LNCAP (cell line): ENCODE results near the gene IER5L.

Experiments used
- CTCF ChIP-seq: fragments of 450-650 bp; IDR thresholded peaks from 2 replicates; pipeline ENCODE4 v1.5.1; 2017; ENCODE audit warnings: mild to moderate bottlenecking

IER5L gene

GRCh38 chr9:129209580-129209979 lies 31.5 kb upstream of the IER5L start:
- TF ChIP-seq CTCF: no peak

GRCh38 chr9:129209109-129209508 lies 31.0 kb upstream of the IER5L start:
- TF ChIP-seq CTCF: no peak

- TF ChIP-seq CTCF: no peak
These were observed 30.4 kb upstream of the IER5L start for GRCh38 chr9:129208207-129209032.

GRCh38 chr9:129206905-129207304 lies 28.8 kb upstream of the IER5L start:
- no peak for TF ChIP-seq CTCF

GRCh38 chr9:129206401-129206800 lies 28.3 kb upstream of the IER5L start:
- TF ChIP-seq CTCF: no peak

- TF ChIP-seq CTCF: no peak
These were observed 26.8 kb upstream of the IER5L start for GRCh38 chr9:129204840-129205239.

GRCh38 chr9:129203556-129203909 lies 25.5 kb upstream of the IER5L start:
- TF ChIP-seq CTCF: no peak
